ENCODE results near the gene MTA1.

- TF ChIP-seq POLR2A (IDR thresholded peaks at IDR 0.05) (no peak), CTCF (IDR thresholded peaks at IDR 0.05) (no peak)
Observed at GRCh38 chr14:105498430-105499255, 79.0 kb downstream of the MTA1 start.

Measured in adrenal gland (tissue), 5 donors.